ENCODE data around the gene AKNAD1.
A peak's percentile ranks its signal among the peaks of the same experiment; 100 is the strongest.

GRCh38 chr1:108828074-108828961, 28.6 kb downstream of the AKNAD1 start:
- TF ChIP-seq CTCF (conservative IDR thresholded peaks at IDR 0.05; ENCODE audit: low read length): peak; percentile 88
- TF ChIP-seq EZH2phosphoT487 (IDR thresholded peaks at IDR 0.05; ENCODE audit: borderline replicate concordance): no peak
